Stimulated activated CD8-positive, alpha-beta memory T cell treated with anti-CD3 and anti-CD28 coated beads, Interleukin-15, amount 100 ng/mL, for 4 hours (primary cell): ENCODE measurements around the gene KRT3.

ENCODE experiments used
- DNase-seq, 2 donors: peaks; one replicate each; pipeline ENCODE4 v3.0.0-alpha.2; 2020; ENCODE audit warnings: low read depth in 2 of 2

Gene KRT3

DNA sequence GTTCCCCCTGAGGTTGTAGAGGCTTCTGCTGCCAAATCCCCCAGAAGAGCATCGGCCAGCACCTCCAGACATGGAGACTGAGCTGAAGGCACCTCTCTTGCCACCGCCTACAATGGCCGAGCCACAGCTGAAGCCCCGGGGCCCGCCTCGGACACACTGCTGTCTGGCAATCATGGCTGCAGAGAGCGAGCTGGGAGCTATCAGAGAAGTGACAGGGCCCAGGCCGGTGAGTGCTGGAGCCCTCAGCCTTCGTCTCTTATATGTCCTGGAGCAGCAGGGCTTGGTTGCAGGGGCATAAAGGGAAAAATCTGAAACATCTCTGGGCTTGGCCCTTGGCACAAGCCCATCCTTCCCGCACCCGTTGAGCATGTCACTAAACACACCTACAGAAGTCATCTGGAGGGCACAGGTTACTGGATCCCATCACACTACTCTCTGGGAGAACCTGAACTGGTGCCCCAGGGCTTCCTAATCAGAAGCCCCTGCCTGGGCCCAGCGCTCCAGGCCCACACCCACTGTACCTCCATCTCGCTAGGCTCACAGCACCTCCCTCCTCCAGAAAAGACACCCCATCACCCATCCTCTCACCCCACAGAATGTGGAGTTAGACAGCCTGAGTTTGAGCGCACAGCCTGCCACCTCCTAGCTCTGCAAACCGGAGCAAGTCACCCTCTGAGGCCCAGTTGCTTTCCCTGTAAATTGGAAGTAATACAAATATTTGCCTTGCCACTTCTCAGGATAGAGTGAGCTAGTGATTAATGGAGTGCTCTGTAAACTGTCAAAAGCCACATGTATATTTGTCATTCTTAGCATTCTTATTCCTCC lies 18.2 kb upstream of the KRT3 start, which contains the start of gene KRT4:
KRT4 (minus strand) TSS at position 232 of the 825 bp plus-strand sequence; CDS start at position 174, 58 bp downstream.
- DNase-seq, result no peak

DNA sequence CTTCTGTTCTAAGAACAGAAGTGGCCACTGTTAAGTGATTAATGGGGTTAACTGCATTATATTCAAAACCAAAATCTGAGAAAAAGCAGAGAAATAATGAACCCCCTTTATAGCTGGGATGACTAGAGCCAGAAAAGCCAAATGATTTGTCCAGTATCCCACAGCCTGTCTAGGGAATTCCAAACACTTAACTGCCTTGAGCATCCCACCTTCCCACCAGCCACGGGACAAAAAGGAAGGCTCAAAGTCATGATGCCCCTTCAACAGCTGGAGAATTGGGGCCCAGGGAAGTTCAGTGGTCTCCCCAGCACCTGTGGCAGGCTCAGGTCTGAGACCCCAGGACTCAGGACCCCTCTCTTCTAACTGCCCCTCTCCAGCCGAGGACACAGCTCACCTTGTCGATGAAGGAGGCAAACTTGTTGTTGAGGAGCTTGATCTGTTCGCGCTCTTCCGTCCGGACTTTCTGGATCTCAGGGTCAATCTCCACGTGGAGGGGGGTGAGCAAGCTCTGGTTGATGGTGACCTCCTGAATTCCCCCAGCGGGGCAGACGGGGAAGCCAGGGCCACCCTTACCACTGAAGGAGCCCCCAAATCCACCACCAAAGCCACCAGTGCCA lies 17.4 kb upstream of the KRT3 start:
- no peak for DNase-seq

DNA sequence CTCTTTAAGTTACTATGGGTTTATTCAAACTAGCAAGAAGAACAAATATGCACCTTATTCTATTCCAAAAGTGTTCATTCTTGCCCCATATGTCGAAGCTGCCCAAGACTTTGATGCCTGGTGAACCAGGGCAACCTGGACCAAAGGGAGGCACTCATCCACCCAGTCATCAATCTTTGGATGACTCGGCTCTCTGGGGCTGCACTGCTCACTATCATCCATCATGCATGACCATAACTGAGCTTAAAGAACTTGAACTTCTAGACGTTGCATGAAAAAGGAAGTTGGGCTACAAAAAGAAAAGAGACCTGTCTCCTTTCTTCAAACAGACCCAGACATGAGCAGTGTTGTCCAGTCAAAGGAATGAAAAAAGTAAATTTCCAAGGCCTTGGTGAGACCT lies 16.8 kb upstream of the KRT3 start:
- DNase-seq, result no peak

DNA sequence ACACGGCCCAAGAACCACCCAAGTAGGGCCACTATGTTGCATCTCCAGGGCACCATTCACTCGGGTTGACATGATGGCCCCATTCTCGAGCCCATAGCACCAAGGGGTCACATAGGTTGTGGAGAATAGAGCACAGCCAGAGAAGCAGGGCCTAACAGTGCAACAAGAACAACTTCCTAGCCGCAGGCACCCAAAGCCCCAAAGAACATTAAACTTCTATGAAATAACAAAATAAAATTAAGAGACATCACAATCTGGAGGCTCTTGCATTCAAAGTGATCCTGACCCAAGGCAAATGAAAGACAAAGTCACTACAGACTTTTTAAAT lies 16.1 kb upstream of the KRT3 start:
- no peak for DNase-seq

DNA sequence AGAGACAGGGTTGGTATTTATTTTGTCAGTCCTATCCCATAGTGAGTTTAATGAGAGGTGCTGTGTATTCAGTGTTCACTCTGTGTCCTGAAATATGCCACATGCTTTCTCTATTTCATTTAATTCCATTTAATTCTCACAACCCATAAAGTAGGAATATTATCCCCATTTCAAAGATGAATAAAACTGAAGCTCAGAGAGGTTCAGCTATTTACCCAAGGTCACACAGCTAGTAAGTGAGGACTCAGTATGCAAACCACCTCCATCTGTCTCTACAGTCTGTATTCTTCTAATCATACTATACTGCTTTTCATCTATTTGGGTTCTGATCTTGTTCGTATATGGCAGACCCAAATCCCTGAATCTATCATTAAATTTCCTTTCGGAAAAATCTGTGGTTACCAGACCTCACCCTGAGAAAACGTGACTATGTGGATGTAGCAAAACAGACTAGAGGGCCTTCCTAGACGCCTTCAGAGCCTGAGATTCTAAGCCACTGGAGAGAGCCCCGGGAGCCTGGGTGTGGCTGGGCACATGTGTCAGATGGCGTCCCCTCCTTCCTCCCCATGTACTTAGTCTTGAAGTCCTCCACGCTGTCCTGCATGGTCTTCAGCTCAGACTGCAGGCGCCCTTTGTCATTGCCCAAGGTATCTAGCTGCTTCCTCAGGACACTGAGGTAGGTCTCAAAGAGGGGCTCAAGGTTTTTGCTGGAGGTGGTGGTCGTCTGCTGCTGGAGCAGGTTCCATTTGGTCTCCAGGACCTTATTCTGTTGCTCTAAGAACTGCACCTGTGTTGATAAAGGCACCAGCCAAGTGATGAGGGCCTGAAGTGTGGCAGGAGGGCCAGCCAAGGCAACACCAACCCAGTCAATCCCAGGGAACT lies 15.5 kb upstream of the KRT3 start:
- no peak for DNase-seq

DNA sequence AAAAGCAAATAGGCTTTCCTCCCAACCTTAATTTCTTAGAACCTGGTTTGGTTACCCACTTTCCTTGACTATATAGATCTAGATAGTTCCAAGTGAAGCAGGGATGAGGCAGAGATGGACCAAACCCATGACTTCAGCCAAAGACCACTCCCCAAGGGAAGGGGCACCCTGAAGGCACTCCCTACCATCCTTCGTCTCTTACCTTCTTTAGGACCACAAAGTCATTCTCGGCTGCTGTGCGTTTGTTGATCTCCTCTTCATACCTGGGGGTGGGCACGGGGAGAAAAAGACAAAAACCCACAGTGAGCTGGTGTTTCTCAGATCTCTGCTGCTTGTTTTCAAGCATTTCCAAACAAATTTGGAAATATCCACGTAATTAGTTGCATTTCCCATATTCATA lies 14.6 kb upstream of the KRT3 start:
- no peak for DNase-seq

DNA sequence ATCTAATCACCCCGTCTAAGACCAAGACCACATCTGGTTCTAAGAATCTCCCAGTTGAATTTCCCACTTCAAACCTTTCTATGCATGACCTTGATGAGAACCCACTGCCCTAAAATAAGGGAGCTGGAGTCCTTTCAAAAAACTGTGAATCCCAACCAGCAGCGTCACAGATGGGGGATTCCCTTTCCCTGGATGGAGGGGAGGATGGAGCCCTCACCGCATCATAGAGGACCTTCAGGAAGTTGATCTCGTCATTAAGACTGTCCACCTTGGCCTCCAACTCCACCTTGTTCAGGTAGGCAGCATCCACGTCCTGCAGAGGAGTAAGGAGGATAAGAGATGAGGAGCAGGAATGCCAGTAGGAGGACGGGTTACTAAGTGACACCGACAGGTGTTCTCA lies 13.2 kb upstream of the KRT3 start:
- no peak for DNase-seq

DNA sequence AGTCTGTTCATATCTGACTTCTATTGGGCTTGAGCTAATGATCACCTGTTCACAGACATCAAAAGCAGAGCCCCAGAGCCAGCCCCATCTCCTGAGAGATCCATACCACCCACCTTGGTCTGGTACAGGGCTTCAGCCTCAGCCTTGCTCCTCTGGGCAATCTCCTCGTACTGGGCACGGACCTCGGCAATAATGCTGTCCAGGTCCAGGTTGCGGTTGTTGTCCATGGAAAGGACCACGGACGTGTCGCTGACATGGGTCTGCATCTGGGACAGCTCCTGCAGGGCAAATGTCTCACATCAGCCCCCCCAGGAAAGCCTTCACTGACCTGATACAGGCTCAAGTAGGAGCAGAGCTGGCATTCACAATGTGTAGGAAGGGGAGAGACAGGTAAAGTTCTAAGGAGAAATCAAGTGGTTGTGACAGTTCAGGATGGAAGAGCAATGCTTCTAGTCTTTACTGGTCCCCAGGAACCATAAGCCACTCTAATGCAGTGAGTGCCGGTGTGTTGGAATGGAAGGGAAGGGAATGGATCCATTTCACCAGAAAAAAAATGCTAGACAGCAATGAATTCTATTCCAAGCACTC lies 12.8 kb upstream of the KRT3 start:
- DNase-seq, result no peak

DNA sequence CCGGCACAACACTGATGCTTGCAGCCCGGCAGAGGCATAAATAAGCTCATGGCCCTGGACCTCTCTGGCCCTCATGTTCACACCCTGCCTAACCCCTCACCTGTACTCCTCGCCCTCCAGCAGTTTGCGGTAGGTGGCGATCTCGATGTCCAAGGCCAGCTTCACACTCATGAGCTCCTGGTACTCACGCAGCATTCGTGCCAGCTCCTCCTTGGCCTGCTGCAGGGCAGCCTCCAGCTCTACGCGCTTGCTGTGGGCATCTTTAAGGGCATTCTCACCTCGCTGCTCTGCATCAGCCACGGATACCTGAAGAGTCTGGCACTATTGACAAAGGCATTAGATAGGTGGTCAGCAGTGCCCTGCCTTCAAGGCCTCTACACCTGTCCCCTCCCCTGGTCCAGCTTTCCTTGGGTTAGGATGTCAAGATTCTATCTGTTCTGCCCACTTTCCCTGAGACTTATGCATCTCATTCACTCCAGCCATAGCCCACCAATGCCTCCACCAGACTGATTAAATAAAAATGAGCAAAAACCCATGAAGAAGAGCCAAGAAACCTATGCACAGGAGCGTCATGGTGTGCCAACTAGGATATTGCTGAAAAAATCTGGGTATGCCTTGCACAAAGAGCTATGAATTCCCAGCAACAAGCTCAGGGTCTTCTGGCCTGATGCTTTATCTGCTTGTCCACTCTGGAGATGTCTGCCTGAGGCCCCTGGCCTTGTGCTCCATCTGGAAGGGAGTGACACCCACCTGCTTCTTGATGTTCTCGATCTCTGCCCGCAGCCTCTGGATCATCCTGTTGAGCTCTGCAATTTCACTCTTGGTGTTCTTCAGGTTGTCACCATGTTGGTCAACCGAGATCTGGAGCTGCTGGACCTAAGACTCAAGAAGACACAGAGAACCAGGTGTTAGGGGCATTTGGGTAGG lies 11.9 kb upstream of the KRT3 start:
- DNase-seq, result no peak

DNA sequence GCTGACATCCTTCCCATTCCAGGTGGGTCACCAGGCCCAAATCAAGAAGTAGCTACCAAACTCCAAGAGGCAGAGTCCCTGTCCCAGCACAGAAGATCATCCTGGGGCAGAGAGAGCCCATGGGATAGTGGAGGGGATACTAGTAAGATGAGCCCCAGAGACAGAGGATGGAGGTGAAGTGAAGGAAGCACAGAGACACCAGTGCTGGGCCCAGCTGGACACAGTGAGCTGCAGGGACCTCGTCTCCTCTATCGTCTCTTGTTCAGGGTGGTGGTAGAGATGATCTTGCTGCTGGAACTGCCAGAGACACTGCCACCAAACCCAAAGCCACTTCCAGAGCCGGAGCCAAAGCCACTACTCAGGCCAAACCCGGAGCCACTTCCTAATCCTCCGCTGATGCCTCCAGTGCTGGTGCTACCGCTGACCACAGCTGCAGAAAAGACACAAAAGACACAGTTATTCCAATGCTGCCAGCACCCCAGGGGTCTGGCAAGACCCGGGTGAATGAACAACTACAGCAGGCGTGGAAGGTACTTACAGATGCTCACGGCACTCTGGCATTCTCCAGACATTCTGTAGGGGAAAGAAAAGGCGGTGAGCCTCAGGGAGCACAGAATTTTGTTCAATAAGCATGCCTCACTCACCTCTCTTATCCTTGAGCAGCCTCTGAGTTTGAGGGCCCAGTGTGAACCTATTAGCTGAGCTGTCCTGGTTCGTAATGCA lies 11.1 kb upstream of the KRT3 start:
- no peak for DNase-seq

DNA sequence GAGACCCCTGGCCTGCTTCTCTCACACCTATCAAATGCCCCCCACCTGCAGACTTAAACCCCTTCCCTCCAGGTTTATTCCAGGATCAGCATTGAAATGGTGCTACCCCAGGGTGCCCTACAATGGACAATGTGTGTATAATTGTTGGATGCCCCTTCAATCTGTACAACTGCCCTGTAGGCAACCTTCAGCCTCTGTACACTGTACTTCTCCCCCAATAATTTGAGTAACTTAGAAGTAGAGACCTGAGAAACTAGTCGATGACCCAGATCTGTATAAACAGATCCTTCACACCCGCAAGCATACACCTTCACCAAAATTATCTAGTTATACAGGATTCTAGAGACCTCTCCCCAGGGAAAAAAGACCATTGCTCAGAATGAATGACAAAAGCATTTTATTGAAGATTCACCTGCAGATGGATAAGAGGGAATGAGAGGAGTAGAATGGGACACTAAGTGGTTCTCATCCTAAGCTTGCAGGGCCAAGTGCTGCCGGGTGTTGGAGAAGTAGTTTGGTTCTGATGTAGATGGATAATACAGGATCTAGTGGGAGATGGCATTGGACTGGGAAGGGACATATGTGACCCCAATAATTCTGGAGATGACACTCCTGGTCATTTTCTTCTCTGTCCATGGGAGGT lies 10.4 kb upstream of the KRT3 start:
- DNase-seq, result no peak

DNA sequence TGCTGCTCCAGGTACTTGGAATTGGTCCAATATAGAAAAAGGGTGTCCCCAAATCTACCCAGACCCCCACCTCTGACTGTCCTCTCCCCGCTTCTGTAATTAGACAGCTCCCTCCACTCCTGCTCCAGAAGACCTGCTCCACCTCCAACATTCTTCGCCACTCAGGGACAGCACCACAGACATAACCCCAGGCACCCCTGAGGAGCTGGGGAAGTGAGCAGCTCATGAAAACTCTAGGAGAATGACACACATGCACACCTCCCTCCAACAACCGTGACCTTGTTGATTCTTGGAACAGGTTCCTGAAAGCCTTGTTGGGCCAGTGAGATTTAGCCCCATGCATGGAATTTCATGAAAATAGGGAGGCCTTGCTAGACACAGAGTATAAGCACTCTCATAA lies 9.8 kb upstream of the KRT3 start:
- DNase-seq, result no peak

DNA sequence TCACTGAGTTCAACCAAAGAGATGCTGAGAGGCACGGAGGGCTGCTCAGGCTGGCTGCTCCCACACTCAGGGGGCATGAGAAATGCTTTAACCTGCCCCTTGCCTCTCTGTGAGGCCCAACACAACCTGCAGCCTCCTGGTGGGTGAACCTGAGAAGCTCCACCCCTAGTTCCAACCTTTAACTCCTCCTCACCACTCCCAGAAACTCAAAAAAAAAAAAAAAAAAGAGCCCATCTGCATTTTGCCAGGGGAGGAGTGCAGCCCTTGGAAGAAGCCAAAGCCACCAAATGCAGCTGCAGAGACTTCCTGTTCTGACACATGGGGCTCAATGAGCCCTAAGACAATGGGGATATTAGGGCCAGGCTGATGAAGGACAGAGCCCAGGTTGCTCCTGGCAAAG lies 9.1 kb upstream of the KRT3 start:
- DNase-seq, result no peak

DNA sequence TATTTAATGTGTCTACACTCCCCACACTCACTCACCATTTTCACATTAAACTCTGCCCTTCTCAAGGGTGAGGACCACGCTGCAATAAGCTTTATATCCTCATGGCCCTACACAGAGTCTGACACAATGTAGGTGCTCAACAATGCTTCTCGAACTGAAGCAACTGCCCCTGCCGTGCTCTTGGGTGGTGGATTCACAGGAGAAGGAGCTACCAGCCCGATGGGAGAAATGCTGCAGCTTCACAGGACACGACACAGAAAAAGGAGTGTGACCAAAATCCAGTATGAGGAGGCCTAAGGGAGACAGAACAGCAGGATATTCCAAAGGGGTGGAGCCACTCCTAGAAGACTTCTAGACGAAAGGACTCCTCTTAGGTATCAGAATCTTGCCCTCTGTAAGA lies 6.5 kb upstream of the KRT3 start:
- no peak for DNase-seq

DNA sequence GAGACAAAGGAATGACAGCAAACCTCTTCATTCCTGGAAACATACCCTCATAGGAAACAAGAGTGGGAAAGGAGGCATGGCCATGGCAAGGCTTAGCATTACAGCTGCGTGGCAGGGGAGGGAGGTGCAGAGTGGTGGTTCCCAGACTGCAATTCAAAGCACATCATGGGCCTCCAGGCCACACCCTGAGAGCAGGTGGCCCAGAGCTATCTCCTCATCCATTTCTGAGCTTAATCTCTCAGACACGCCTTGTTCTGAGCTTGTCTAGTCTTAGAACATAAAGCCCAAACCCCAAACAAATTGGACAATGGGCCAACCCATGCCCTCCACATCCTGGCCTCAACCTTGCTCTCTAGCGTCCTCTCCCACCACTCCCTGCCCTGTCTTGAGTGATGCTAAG lies 5.9 kb upstream of the KRT3 start:
- DNase-seq, result no peak

DNA sequence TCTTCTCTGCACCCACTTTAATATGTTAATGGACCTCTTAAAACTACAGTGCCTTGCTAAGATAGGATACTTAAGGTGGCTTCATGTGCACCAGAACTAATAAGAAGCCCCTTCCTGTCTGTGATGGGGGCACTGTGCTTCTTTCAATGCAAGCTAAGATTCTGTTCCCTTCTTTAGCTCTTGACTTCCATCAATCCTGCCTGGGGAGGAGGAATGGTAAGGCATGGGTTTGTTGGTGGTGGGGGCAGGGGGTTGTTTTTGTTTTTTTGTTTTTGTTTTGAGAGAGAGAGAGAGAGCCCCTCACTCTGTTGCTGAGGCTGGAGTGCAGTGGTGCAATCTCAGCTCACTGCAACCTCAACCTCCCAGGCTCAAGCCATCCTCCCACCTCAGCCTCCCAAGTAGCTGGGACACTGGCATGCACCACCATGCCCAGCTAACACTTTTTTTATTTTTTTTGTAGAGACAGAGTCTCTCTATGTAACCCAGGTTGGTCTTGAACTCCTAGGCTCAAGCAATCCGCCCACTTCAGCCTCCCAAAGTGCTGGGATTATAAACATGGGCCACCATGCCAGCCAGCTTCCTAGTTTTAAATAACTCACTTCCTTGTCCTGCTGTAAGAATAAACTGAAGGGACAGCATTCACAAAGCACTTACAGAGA lies 4.5 kb upstream of the KRT3 start:
- no peak for DNase-seq

DNA sequence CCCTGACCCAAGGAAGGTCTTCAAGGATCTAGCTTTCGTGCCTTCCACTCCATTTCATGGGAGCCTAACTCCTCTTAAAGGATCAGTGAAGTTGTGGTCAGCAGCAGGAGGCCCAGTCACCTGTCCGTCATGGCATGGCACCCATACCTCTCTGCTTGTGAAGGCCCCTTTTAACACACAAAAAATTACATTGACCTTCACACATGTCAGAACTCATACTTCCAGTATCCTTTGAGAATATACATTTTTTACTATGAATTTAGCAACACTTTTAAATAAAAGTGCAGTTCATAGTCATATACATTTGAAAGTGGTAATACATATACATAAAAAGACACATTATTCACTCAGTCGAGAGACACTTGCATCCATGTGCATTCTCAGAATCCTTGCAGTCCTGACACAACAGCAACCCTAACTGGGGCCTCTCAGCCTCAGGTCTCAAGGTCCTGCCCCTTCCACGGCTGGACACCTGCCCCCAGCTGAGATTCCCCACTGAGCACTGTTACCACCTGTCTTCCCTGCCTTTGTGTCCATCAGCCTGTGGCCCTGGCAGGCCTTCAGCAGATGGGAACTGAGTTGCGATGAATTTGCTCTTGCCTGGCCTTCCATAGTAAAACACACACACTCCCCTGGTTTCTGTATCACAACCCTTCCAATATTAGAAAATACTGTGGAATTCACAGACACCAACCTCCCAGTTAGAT lies 3.7 kb upstream of the KRT3 start:
- DNase-seq, result no peak

DNA sequence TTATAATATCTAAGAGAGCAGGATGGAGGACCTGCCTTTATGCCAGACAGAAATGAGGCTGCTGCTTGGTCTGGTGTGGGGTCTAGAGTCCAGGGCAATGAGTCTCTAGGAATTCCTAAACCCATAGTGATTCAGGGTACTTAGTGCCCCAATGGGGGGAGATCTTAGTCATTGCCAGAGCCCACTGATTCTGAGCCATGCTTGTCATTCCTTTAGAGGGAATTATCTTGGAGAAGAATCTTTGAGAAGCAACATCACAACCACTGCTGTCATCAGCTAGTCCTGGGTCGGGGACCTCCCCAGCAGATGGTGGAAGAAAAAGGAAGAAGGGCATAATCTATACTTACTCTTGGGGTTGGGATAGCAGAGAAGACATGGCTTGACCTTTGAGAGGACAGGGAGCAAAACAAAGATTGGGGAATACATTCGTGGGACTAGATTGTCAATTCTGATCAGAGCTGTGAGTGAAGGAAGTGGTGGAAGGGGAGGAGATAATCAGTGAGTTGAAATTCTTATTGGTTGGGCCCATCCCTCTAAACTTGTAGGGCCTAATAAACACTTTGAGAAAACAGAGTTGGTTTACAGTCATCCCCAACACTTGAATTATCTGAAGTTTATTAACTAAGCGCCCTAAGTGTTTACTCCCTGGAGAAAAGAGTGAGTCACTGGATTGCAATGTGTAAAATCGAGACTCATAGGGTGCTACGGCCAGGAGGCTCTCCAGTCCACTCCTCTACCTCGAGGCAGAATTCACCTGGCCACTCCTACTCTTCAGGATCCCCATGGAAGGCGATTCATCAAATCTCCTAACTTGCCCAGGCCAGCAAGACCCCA lies 3.0 kb upstream of the KRT3 start:
- no peak for DNase-seq
